ENCODE results near the gene TMEM38B.
"Not testable (repeated sequence)": the region's sequence is repeated elsewhere in the genome, so short reads cannot be mapped to it uniquely, and the experiment has no call there.

Gene TMEM38B

GRCh38 chr9:105714020-105714331 lies 19.6 kb downstream of the TMEM38B start:
- intact Hi-C loops (cut with micrococcal nuclease), result no loop called here
- no peaks in the 10 kb centered on the region for H3K4me1 Mint-ChIP-seq (ENCODE audit: low read depth)
- no peak overlapping the region for H3K27ac Mint-ChIP-seq
- no peak overlapping the region for H3K4me3 Mint-ChIP-seq
- H3K27me3 Mint-ChIP-seq, result no peaks in the 10 kb centered on the region
- H3K9me3 Mint-ChIP-seq, result no peaks in the 10 kb centered on the region
- H3K36me3 Mint-ChIP-seq (ENCODE audit: low read depth), result no peaks in the 10 kb centered on the region

- Mint-ChIP-seq H3K4me3 (no peak overlapping the region), H3K27me3 (no peaks in the 10 kb centered on the region), H3K4me1 (ENCODE audit: low read depth) (no peaks in the 10 kb centered on the region), H3K36me3 (ENCODE audit: low read depth) (no peaks in the 10 kb centered on the region), H3K9me3 (no peaks in the 10 kb centered on the region), H3K27ac (no peak overlapping the region)
- intact Hi-C loops (cut with micrococcal nuclease), result loop anchor here (5.0 kb wide), 1 partner anchor 289 kb away; no protein-coding TSS in a partner anchor
Observed at GRCh38 chr9:105716146-105716545, 21.8 kb downstream of the TMEM38B start.

- H3K27me3 Mint-ChIP-seq, result no peaks in the 10 kb centered on the region
- no peak overlapping the region for H3K4me3 Mint-ChIP-seq
- no peaks in the 10 kb centered on the region for H3K9me3 Mint-ChIP-seq
- intact Hi-C loops (cut with micrococcal nuclease), result no loop called here
- H3K27ac Mint-ChIP-seq, result no peak overlapping the region
- H3K36me3 Mint-ChIP-seq (ENCODE audit: low read depth), result peaks cover 8% of the 10 kb centered on the region
- no peaks in the 10 kb centered on the region for H3K4me1 Mint-ChIP-seq (ENCODE audit: low read depth)
Observed at GRCh38 chr9:105722099-105722498, 27.8 kb downstream of the TMEM38B start.

GRCh38 chr9:105725370-105725769 lies 31.0 kb downstream of the TMEM38B start:
- intact Hi-C loops (cut with micrococcal nuclease), result no loop called here
- Mint-ChIP-seq H3K4me3 (no peak overlapping the region), H3K4me1 (ENCODE audit: low read depth) (no peaks in the 10 kb centered on the region), H3K27me3 (no peaks in the 10 kb centered on the region), H3K9me3 (no peaks in the 10 kb centered on the region), H3K27ac (no peak overlapping the region), H3K36me3 (ENCODE audit: low read depth) (peaks cover 17% of the 10 kb centered on the region)

- intact Hi-C loops (cut with micrococcal nuclease); H3K27me3 Mint-ChIP-seq; H3K27ac Mint-ChIP-seq; H3K4me1 Mint-ChIP-seq (ENCODE audit: low read depth); H3K9me3 Mint-ChIP-seq; H3K4me3 Mint-ChIP-seq: not testable (repeated sequence)
- H3K36me3 Mint-ChIP-seq (ENCODE audit: low read depth), result peaks cover 31% of the 10 kb centered on the region
Observed at GRCh38 chr9:105728230-105728629, 33.9 kb downstream of the TMEM38B start.

DNA sequence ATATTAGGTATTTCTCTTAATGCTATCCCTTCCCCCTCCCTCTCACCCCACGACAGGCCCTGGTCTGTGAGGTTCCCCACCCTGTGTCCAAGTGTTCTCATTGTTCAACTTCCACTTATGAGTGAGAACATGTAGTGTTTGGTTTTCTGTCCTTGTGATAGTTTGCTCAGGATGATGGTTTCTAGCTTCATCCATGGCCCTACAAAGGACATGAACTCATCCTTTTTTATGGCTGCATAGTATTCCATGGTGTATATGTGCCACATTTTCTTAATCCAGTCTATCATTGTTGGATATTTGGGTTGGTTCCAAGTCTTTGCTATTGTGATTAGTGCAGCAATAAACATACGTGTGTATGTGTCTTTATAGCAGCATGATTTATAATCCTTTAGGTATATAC lies 37.1 kb downstream of the TMEM38B start:
- H3K27me3 Mint-ChIP-seq; H3K4me1 Mint-ChIP-seq (ENCODE audit: low read depth); intact Hi-C loops (cut with micrococcal nuclease); H3K4me3 Mint-ChIP-seq; H3K27ac Mint-ChIP-seq: not testable (repeated sequence)
- H3K9me3 Mint-ChIP-seq, result peaks cover 40% of the 10 kb centered on the region
- peaks cover 44% of the 10 kb centered on the region for H3K36me3 Mint-ChIP-seq (ENCODE audit: low read depth)

DNA sequence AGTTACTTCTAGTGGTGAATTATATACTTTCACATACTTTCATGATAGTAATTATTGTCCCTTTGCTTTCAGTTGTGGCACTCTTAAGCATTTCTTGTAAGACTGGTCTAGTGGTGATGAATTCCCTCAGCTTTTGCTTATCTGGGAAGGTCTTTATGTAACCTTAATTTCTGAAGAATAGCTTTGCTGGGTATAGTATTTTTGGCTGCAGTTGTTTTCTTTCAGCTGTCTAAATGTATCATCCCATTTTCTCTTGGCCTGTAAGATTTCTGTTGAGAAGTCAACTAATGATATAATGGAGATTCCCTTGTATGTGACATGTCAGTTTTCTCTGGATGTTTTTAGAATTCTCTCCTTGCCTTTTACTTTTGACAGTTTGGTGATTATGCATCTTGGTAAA lies 41.0 kb downstream of the TMEM38B start:
- H3K36me3 Mint-ChIP-seq (ENCODE audit: low read depth), result peaks cover 42% of the 10 kb centered on the region
- H3K9me3 Mint-ChIP-seq, result peaks cover 55% of the 10 kb centered on the region

GRCh38 chr9:105737205-105737604 lies 42.9 kb downstream of the TMEM38B start:
- intact Hi-C loops (cut with micrococcal nuclease), result no loop called here

More for the DNA sequence above, 41.0 kb downstream of the TMEM38B start:
- Mint-ChIP-seq H3K27ac (no peak overlapping the region), H3K4me1 (ENCODE audit: low read depth) (no peaks in the 10 kb centered on the region), H3K27me3 (no peaks in the 10 kb centered on the region), H3K4me3 (no peak overlapping the region)
- intact Hi-C loops (cut with micrococcal nuclease), result no loop called here

GRCh38 chr9:105742088-105742487 lies 47.7 kb downstream of the TMEM38B start:
- Mint-ChIP-seq H3K36me3 (ENCODE audit: low read depth) (peaks cover 5% of the 10 kb centered on the region), H3K27ac (no peak overlapping the region), H3K9me3 (peaks cover 9% of the 10 kb centered on the region), H3K27me3 (no peaks in the 10 kb centered on the region), H3K4me3 (no peak overlapping the region), H3K4me1 (ENCODE audit: low read depth) (no peaks in the 10 kb centered on the region)
- intact Hi-C loops (cut with micrococcal nuclease), result no loop called here

More at GRCh38 chr9:105737205-105737604, 42.9 kb downstream of the TMEM38B start:
- Mint-ChIP-seq H3K36me3 (ENCODE audit: low read depth) (peaks cover 35% of the 10 kb centered on the region), H3K27ac (no peak overlapping the region), H3K4me3 (no peak overlapping the region), H3K27me3 (no peaks in the 10 kb centered on the region), H3K9me3 (peaks cover 55% of the 10 kb centered on the region), H3K4me1 (ENCODE audit: low read depth) (no peaks in the 10 kb centered on the region)

DNA sequence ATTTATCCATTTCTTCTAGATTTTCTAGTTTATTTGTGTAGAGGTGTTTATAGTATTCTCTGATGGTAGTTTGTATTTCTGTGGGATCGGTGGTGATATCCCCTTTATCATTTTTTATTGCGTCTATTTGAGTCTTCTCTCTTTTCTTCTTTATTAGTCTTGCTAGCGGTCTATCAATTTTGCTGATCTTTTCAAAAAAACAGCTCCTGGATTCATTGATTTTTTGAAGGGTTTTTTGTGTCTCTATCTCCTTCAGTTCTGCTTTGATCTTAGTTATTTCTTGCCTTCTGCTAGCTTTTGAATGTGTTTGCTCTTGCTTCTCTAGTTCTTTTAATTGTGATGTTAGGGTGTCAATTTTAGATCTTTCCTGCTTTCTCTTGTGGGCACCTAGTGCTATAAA lies 53.0 kb downstream of the TMEM38B start:
- H3K27ac Mint-ChIP-seq; H3K4me1 Mint-ChIP-seq (ENCODE audit: low read depth); H3K4me3 Mint-ChIP-seq; H3K27me3 Mint-ChIP-seq; intact Hi-C loops (cut with micrococcal nuclease): not testable (repeated sequence)
- peaks cover 29% of the 10 kb centered on the region for H3K36me3 Mint-ChIP-seq (ENCODE audit: low read depth)
- H3K9me3 Mint-ChIP-seq, result peaks cover 28% of the 10 kb centered on the region

GRCh38 chr9:105751761-105752160 lies 57.4 kb downstream of the TMEM38B start:
- Mint-ChIP-seq H3K4me1 (ENCODE audit: low read depth) (no peaks in the 10 kb centered on the region), H3K27me3 (no peaks in the 10 kb centered on the region), H3K9me3 (peaks cover 58% of the 10 kb centered on the region), H3K36me3 (ENCODE audit: low read depth) (peaks cover 39% of the 10 kb centered on the region), H3K27ac (no peak overlapping the region), H3K4me3 (no peak overlapping the region)
- intact Hi-C loops (cut with micrococcal nuclease), result no loop called here

DNA sequence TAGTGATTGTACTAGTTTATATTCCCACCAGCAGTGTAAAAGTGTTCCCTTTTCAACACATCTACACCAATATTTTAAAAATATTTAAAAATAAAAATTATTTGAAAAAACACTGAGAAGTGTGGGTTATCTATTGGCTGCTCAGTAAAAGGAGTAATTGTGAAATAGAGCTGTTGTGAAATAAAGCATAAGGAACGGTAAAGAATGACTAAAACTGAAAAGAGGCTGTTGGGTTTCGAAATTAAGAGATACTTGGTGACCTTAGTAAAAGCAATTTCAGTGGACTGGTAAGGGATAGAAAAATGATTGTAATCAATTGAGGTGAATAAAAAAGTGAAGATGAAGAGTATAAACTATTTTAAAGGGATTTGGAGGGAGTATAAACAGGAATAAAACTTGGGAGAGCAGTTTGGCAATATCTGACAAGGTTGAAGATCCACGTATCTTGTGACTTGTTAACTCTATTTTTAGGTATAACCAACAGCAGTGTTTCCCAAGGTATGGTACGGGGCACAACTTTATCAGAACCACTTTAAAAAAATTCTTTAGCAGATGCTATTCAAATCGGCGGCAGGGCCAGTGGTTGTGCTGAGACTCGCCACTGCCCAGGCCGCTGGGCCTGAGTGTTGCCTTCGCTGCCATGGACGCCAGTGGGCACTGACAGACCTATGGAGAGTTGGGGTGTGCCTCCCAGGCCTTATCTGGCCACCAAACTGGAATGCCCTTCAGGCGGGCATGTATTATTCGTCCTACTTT lies 63.3 kb downstream of the TMEM38B start:
- Mint-ChIP-seq H3K4me3 (no peak overlapping the region), H3K36me3 (ENCODE audit: low read depth) (peaks cover 12% of the 10 kb centered on the region), H3K27me3 (no peaks in the 10 kb centered on the region), H3K27ac (no peak overlapping the region), H3K4me1 (ENCODE audit: low read depth) (peaks cover 9% of the 10 kb centered on the region), H3K9me3 (peaks cover 46% of the 10 kb centered on the region)
- intact Hi-C loops (cut with micrococcal nuclease), result no loop called here

DNA sequence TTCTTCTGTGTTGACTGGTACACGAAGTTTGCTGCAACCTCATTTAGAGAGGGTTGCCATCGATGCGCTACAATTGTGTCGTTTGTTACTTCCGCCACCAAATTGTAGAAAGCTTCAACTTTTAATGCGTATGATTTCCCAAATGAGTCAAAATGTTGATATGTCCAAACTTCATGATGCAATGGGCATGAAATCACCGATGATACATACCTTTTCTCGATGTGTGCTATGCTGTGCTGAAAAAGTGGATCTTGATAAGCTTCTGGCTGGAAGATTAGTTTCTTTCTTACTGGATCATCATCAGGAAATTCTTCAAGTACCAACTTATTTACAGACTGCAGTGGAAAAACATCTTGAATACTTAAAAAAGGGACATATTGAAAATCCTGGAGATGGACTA lies 65.7 kb downstream of the TMEM38B start:
- peaks cover 6% of the 10 kb centered on the region for H3K36me3 Mint-ChIP-seq (ENCODE audit: low read depth)
- intact Hi-C loops (cut with micrococcal nuclease), result no loop called here
- peaks cover 22% of the 10 kb centered on the region for H3K9me3 Mint-ChIP-seq
- no peak overlapping the region for H3K4me3 Mint-ChIP-seq
- peaks cover 9% of the 10 kb centered on the region for H3K4me1 Mint-ChIP-seq (ENCODE audit: low read depth)
- H3K27ac Mint-ChIP-seq, result no peak overlapping the region
- no peaks in the 10 kb centered on the region for H3K27me3 Mint-ChIP-seq

GRCh38 chr9:105782561-105783494 lies 88.5 kb downstream of the TMEM38B start:
- H3K27me3 Mint-ChIP-seq; H3K27ac Mint-ChIP-seq; H3K36me3 Mint-ChIP-seq (ENCODE audit: low read depth); H3K4me1 Mint-ChIP-seq (ENCODE audit: low read depth); H3K4me3 Mint-ChIP-seq; intact Hi-C loops (cut with micrococcal nuclease): not testable (repeated sequence)
- H3K9me3 Mint-ChIP-seq, result peaks cover 26% of the 10 kb centered on the region

Measured in dendritic cell treated with granulocyte-macrophage colony-stimulating factor and Interleukin-4, amounts not matched to agents 40 ng/mL and 50 ng/mL, for 4 days (primary cell).